DOHH2 (cell line): ENCODE data around the gene MDM1.

Source experiments
- H3F3A ChIP-seq: fragments of 200-600 bp; sonication (generic), shearing (Covaris generic); 2 replicates; pipeline ENCODE4 v1.6.0; 2016; ENCODE audit warnings: antibody characterized with exemption, mild to moderate bottlenecking; ENCODE audit not compliant: control insufficient read depth, insufficient read depth
- H3K27ac ChIP-seq: fragments of 200-600 bp; sonication (generic); 2 replicates; pipeline ENCODE4 v1.5.1; 2014; ENCODE audit warnings: low read depth, mild to moderate bottlenecking, low read length, moderate library complexity
- H3K27me3 ChIP-seq: fragments of 200-600 bp; sonication (generic); 2 replicates; pipeline ENCODE4 v1.6.1; 2014; ENCODE audit warnings: mild to moderate bottlenecking, low read length, mixed read lengths; ENCODE audit not compliant: control insufficient read depth
- H3K36me3 ChIP-seq: fragments of 200-600 bp; sonication (generic); 2 replicates; pipeline ENCODE4 v1.6.1; 2014; ENCODE audit warnings: mild to moderate bottlenecking, low read length, moderate library complexity, mixed read lengths; ENCODE audit not compliant: control insufficient read depth
- H3K4me1 ChIP-seq: fragments of 200-600 bp; sonication (generic); 2 replicates; pipeline ENCODE4 v1.6.1; 2014; ENCODE audit warnings: mild to moderate bottlenecking, low read length, mixed read lengths; ENCODE audit not compliant: control insufficient read depth
- H3K4me2 ChIP-seq: fragments of 200-600 bp; sonication (generic); 2 replicates; pipeline ENCODE4 v1.6.0; 2014; ENCODE audit warnings: mild to moderate bottlenecking, low read length, moderate library complexity
- H3K4me3 ChIP-seq: fragments of 200-600 bp; sonication (generic); 2 replicates; pipeline ENCODE4 v1.5.1; 2014; ENCODE audit warnings: mild to moderate bottlenecking, low read length, mixed read lengths
- H3K79me2 ChIP-seq: fragments of 200-600 bp; sonication (generic); 2 replicates; pipeline ENCODE4 v1.6.1; 2014; ENCODE audit warnings: mild to moderate bottlenecking, low read length, mixed read lengths; ENCODE audit not compliant: control insufficient read depth
- H3K9me2 ChIP-seq: fragments of 200-600 bp; sonication (generic); replicated peaks from 2 replicates; pipeline ENCODE4 v1.6.1; 2014; ENCODE audit warnings: mild to moderate bottlenecking, low read length, mixed read lengths; ENCODE audit not compliant: control insufficient read depth
- H3K9me3 ChIP-seq: fragments of 200-600 bp; sonication (generic); 2 replicates; pipeline ENCODE4 v1.6.1; 2014; ENCODE audit warnings: antibody characterized with exemption, low read length, mixed read lengths; ENCODE audit not compliant: control insufficient read depth, insufficient read depth
- H4K20me1 ChIP-seq: fragments of 200-600 bp; sonication (generic); 2 replicates; pipeline ENCODE4 v1.6.0; 2014; ENCODE audit warnings: low read depth, mild to moderate bottlenecking, antibody characterized with exemption, low read length, moderate library complexity; ENCODE audit not compliant: control insufficient read depth, insufficient read depth
- EZH2phosphoT487 ChIP-seq: fragments of 200-600 bp; sonication (generic); IDR thresholded peaks from 2 replicates; pipeline ENCODE4 v1.6.1; 2017; ENCODE audit warnings: borderline replicate concordance, mild to moderate bottlenecking, antibody characterized with exemption, low read length, moderate library complexity, mixed read lengths
- TF ChIP-seq, protein P1 (sequence below): fragments of 200-600 bp; sonication (generic); IDR thresholded peaks from one replicate; pipeline ENCODE4 v1.5.1; 2014; ENCODE audit warnings: antibody characterized with exemption, mild to moderate bottlenecking, low read depth, low read length; ENCODE audit not compliant: poor library complexity, severe bottlenecking

Gene MDM1

DNA sequence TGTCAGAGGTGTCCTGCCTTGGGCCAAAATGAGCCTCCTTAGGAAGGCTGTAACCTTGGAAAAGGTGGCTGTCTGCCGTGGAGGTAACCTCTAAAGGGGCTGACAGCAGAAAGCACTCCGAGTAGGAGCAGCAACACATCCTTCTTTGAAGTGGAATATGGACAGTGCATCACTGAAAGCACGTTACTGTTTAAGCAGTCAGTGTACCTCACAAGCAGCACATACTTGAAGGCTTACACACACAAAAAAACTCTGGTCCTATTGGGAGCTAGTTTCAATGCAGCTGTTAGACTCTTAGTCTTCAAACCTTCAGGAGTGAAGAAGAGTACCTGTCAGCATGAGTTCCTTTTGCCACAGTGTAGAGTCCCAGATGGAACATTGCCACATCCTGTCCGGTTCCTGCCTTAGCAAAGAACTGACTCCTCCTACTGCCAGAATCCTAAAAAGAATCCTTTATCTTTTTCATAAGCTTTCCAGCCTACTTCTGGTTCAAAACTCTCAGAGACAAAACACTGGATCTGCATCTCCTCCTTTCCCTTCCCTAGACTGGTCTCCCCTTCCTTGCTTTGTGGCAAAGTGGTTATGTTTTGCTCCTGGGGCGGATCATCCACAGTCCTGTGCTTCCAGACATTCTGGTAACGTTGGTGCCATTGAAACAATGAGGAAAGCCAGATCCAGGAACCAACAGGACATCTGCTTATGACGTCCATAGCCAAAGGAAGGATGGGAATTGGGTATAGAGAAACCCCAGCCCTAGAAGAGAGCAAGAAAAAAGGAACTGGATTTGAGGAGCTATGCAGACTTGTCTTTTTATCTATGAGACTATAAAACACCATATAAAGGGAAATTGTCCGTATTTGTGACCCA is 8.5 kb upstream of the MDM1 start:
- no peak overlapping the region for H3K4me2 ChIP-seq
- no peak for TF ChIP-seq EZH2phosphoT487
- TF ChIP-seq, protein P1, sequence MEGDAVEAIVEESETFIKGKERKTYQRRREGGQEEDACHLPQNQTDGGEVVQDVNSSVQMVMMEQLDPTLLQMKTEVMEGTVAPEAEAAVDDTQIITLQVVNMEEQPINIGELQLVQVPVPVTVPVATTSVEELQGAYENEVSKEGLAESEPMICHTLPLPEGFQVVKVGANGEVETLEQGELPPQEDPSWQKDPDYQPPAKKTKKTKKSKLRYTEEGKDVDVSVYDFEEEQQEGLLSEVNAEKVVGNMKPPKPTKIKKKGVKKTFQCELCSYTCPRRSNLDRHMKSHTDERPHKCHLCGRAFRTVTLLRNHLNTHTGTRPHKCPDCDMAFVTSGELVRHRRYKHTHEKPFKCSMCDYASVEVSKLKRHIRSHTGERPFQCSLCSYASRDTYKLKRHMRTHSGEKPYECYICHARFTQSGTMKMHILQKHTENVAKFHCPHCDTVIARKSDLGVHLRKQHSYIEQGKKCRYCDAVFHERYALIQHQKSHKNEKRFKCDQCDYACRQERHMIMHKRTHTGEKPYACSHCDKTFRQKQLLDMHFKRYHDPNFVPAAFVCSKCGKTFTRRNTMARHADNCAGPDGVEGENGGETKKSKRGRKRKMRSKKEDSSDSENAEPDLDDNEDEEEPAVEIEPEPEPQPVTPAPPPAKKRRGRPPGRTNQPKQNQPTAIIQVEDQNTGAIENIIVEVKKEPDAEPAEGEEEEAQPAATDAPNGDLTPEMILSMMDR, result no peak
- H4K20me1 ChIP-seq, result no peaks in the 10 kb centered on the region
- H3K27me3 ChIP-seq, result peaks cover 7% of the 10 kb centered on the region; the same call in 1 of the 2 replicates
- no peak overlapping the region for H3K27ac ChIP-seq
- no peak overlapping the region for H3K4me3 ChIP-seq
- H3K79me2 ChIP-seq, result no peaks in the 10 kb centered on the region
- no peaks in the 10 kb centered on the region for H3K9me2 ChIP-seq
- H3K36me3 ChIP-seq, result no peaks in the 10 kb centered on the region
- no peaks in the 10 kb centered on the region for H3F3A ChIP-seq
- H3K9me3 ChIP-seq, result no peaks in the 10 kb centered on the region
- H3K4me1 ChIP-seq, result peaks cover 2% of the 10 kb centered on the region; the same call in 1 of the 2 replicates

DNA sequence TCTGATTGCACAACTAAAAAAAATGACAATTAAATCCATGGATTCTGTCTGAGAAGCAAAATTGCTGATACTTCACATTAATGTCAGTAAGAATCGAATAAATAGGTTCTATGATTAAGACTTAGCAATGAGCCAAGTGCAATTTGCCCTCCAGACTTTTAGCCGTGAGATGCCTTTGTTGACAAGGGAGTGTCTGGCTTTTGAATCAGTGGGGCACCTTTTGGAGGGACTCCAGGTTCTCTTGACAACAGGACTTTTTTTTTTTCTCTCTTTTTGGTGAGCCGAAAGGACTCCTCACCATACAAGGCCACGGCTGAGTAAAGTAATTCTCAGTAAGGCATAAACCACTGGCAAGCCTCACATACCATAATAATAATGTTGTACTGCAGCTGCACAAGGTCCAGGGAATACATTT is 4.7 kb upstream of the MDM1 start:
- no peaks in the 10 kb centered on the region for H3F3A ChIP-seq
- peaks cover 5% of the 10 kb centered on the region for H3K4me1 ChIP-seq
- H3K4me3 ChIP-seq, result no peak overlapping the region
- H3K36me3 ChIP-seq, result no peaks in the 10 kb centered on the region
- no peaks in the 10 kb centered on the region for H4K20me1 ChIP-seq
- no peak overlapping the region for H3K4me2 ChIP-seq
- peaks cover under 1% of the 10 kb centered on the region; the same call in 1 of the 2 replicates for H3K79me2 ChIP-seq
- no peaks in the 10 kb centered on the region for H3K9me2 ChIP-seq
- peaks cover 2% of the 10 kb centered on the region; the same call in 1 of the 2 replicates for H3K27me3 ChIP-seq
- H3K9me3 ChIP-seq, result no peaks in the 10 kb centered on the region
- no peak for TF ChIP-seq EZH2phosphoT487
- TF ChIP-seq, protein P1, result no peak
- no peak overlapping the region for H3K27ac ChIP-seq

DNA sequence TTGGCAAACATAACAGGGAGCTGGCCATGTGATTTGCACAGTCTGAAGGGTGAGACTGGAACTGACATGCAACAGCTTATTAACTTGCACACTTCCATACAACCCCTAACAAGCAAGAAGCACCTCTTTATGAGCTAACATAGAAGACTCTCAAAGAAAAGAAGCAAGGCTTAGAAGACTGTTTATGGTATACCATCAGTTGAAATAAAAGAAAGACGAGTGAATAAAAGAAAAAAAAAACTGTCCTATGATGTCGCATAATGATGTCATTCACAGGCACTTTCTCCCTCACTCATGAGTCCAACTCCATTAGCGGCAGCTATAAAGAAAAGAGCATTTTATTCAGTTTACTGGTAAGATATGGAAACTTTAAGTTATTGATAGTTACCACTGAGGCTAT is 3.3 kb upstream of the MDM1 start:
- no peak for TF ChIP-seq EZH2phosphoT487
- TF ChIP-seq, protein P1, result no peak
- Histone ChIP-seq H3F3A (no peaks in the 10 kb centered on the region), H3K36me3 (peaks cover 5% of the 10 kb centered on the region), H3K4me3 (no peak overlapping the region), H3K4me2 (no peak overlapping the region), H3K27ac (no peak overlapping the region), H3K9me3 (no peaks in the 10 kb centered on the region), H3K27me3 (no peaks in the 10 kb centered on the region), H3K79me2 (peaks cover 8% of the 10 kb centered on the region), H3K9me2 (no peaks in the 10 kb centered on the region), H4K20me1 (no peaks in the 10 kb centered on the region), H3K4me1 (peaks cover 16% of the 10 kb centered on the region)
